ENCODE measurements around the gene HYAL1.
A peak's percentile ranks its signal among the peaks of the same experiment; 100 is the strongest.

The HYAL1 gene

DNA sequence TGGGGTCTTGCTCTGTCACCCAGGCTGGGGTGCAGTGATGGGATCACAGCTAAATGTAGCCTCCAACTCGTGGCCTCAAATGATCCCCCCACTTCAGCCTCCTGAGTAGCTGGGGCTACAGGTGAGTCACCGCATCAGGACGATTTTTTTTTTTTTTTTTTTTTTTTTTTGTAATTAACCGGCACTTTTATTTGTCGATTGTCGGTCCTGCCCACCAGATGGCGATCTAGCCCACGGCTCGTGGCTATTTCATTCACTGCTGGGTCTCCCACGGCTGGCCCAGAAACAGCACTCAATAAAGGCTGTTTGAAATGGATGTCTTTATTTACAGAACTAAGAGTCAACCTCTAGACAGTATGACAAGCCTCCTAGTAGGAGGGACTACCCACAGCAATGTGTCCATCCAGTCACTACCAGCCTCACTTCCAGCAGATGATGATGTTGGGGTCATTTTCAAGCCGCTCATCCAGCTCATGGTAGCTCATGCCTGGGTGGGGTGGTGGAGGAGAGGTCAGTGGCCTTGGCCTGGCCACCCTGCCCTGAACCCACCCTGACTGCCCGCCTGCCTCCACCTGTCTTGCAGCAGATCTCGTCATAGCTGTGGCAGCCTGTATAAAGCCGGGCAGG is 43.9 kb upstream of the HYAL1 start:
- TF ChIP-seq, protein P1, sequence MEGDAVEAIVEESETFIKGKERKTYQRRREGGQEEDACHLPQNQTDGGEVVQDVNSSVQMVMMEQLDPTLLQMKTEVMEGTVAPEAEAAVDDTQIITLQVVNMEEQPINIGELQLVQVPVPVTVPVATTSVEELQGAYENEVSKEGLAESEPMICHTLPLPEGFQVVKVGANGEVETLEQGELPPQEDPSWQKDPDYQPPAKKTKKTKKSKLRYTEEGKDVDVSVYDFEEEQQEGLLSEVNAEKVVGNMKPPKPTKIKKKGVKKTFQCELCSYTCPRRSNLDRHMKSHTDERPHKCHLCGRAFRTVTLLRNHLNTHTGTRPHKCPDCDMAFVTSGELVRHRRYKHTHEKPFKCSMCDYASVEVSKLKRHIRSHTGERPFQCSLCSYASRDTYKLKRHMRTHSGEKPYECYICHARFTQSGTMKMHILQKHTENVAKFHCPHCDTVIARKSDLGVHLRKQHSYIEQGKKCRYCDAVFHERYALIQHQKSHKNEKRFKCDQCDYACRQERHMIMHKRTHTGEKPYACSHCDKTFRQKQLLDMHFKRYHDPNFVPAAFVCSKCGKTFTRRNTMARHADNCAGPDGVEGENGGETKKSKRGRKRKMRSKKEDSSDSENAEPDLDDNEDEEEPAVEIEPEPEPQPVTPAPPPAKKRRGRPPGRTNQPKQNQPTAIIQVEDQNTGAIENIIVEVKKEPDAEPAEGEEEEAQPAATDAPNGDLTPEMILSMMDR (IDR thresholded peaks at IDR 0.05; ENCODE audit: extremely low read depth, insufficient read depth, missing control alignments) = peak; percentile 59
- in situ Hi-C loops (cut with MboI; ENCODE audit: low pct_unique_long_range_greater_than_20kb, low sequenced_read_pairs, unreplicated experiment) = loop anchor here (10.0 kb wide), 1 partner anchor 208 kb away; no protein-coding TSS in a partner anchor
- peak; percentile 75 for DNase-seq (ENCODE audit: low spot score)

DNA sequence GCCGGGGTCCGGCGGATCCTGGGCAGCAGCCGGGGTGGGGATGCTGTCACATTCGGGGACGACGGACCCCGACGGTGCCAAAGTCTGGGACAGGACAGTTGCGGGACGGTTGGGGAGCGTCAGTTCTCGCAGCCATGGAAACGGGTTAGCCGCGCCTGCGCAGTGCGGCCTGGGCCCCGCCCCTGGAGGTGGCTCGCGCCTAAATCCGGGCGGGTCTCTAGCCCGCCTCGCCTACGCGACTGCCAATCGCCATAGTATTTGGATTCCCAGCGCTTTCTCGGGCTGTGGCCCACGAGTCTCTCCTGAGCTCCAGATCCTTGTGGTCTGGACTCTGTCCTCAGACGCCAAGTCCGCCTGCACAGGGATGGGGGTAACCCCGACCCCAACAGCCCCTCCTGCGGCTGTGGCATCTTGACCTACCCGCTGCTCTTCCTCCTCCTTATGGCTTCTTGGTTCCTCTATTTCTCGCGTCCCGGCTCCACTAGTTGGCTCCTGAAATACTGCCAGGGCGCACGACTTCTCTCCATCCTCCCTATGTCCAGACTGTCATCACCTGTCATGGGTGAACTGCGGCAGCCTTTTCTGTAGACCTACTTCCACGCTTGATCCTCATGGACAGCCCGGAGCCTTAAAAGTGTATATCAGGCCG is 42.3 kb upstream of the HYAL1 start, which contains the start of gene ZMYND10:
TSS of gene ZMYND10 (minus strand) at position 147 of the 649 bp plus-strand sequence. CDS start 153 bp downstream, outside the sequence.
- DNase-seq (ENCODE audit: low spot score) = peak; percentile 87

DNA sequence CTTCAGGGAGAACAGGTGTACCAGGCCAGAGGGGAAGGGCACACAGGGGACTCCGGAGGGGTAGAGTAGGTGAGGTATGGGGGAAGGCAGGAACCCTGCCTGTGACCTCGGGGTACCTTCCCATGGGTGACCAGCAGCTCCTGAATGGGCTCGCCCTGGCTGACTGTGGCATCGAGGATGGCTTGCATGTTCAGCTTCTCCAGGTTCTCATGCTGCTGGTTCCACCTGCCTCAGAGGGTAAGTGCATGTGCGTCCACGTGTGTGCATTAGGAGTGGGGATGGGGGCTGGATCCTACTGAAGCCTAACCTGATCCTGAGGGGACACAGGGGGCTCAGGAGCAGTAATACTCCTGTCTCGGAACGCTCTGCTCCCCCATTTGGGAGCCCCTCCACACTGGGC is 41.6 kb upstream of the HYAL1 start:
- in situ Hi-C loops (cut with MboI; ENCODE audit: low pct_unique_long_range_greater_than_20kb, low sequenced_read_pairs, unreplicated experiment) = loop anchor here (10.0 kb wide), 1 partner anchor 210 kb away; no protein-coding TSS in a partner anchor
- TF ChIP-seq, protein P1 (IDR thresholded peaks at IDR 0.05; ENCODE audit: extremely low read depth, insufficient read depth, missing control alignments) = no peak
- no peak for DNase-seq (ENCODE audit: low spot score)

More for the DNA sequence above, 42.3 kb upstream of the HYAL1 start, which contains the start of gene ZMYND10:
- in situ Hi-C loops (cut with MboI; ENCODE audit: low pct_unique_long_range_greater_than_20kb, low sequenced_read_pairs, unreplicated experiment) = loop anchor here (10.0 kb wide), 1 partner anchor 209 kb away; no protein-coding TSS in a partner anchor
- TF ChIP-seq, protein P1 (IDR thresholded peaks at IDR 0.05; ENCODE audit: extremely low read depth, insufficient read depth, missing control alignments) = no peak

GRCh38 chr3:50342813-50343633 is 39.6 kb upstream of the HYAL1 start:
- TF ChIP-seq, protein P1 (IDR thresholded peaks at IDR 0.05; ENCODE audit: extremely low read depth, insufficient read depth, missing control alignments) = no peak
- DNase-seq (ENCODE audit: low spot score) = no peak
- in situ Hi-C loops (cut with MboI; ENCODE audit: low pct_unique_long_range_greater_than_20kb, low sequenced_read_pairs, unreplicated experiment) = loop anchor here (10.0 kb wide), 1 partner anchor 212 kb away; no protein-coding TSS in a partner anchor

DNA sequence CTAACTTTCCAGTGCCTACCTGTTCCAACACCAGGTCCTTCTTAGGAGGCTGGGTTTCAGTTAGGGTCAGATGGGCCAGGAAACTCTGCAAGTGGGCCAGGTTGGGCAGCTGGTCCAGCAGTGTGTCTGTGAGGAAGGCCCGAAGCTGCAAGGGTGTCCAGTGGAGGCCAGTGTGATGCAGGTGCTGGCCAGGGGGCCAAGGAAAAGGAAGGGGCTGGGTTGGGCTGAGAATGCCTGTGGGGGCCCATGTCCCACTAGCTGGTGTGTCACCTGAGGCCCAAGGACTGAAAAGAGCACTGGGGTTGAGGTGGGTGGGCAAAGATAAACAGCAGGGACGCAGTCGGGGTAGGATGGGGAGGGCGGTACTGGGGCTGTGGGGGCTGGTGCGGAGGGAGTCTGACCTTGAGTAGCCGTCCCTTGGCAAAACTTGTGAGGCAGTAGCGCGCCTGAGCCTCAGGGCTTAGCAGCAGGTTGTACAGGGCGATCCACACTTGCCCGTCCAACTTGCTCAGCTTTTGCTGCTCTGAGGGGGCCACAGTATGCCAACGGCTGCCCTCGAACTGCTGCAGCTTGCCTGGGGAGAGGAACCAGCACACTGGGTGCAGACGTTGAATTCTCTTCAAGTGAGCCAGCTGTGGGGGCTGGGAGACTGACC is 38.7 kb upstream of the HYAL1 start:
- in situ Hi-C loops (cut with MboI; ENCODE audit: low pct_unique_long_range_greater_than_20kb, low sequenced_read_pairs, unreplicated experiment) = loop anchor here (10.0 kb wide), 1 partner anchor 213 kb away; no protein-coding TSS in a partner anchor
- TF ChIP-seq, protein P1 (IDR thresholded peaks at IDR 0.05; ENCODE audit: extremely low read depth, insufficient read depth, missing control alignments) = no peak
- DNase-seq (ENCODE audit: low spot score) = no peak
